OCI-LY7 (cell line): Measurements from ENCODE around the gene KCNT1. TPM values are rescaled to one million over a fixed set of nuclear protein-coding genes. Genes with fewer than 3 reads are reported as not detected.

Experiments
- BruUV-seq: library from RNA; stranded (reverse); fragments of 400-500 nt; replicated peaks from 2 replicates; lab custom pipeline; 2021; lab: Mats Ljungman, UMichigan
- CTCF ChIA-PET: fragments of 300-600 bp; sonication (Branson Sonifier 250); formaldehyde crosslinking; loops from one replicate; lab custom pipeline; 2022; ENCODE audit warnings: antibody characterized with exemption; ENCODE audit not compliant: unreplicated experiment; lab: Charles Lee
- POLR2A ChIA-PET: fragments of 300-600 bp; sonication (Branson Sonifier 250); formaldehyde crosslinking; loops from one replicate; lab custom pipeline; 2022; ENCODE audit warnings: antibody characterized with exemption; lab: Charles Lee
- DNase-seq: peaks from one replicate; pipeline ENCODE4 v3.0.0-alpha.2; 2015; ENCODE audit warnings: low spot score
- H2AFZ ChIP-seq: fragments of 200-600 bp; sonication (generic), shearing (Covaris generic); 2 replicates; pipeline ENCODE4 v1.6.1; 2014; ENCODE audit warnings: mild to moderate bottlenecking, antibody characterized with exemption, low read length, moderate library complexity
- H3K27ac ChIP-seq: fragments of 200-600 bp; sonication (generic); 2 replicates; pipeline ENCODE4 v1.5.1; 2014; ENCODE audit warnings: mixed run types, low read depth, mild to moderate bottlenecking, moderate library complexity, low read length, inconsistent platforms; ENCODE audit not compliant: poor library complexity, severe bottlenecking
- H3K36me3 ChIP-seq: fragments of 200-600 bp; sonication (generic); 2 replicates; pipeline ENCODE4 v1.6.1; 2014; ENCODE audit warnings: mild to moderate bottlenecking, antibody characterized with exemption, low read length, moderate library complexity, mixed read lengths; ENCODE audit not compliant: insufficient read depth
- H3K4me1 ChIP-seq: fragments of 200-600 bp; sonication (generic); 2 replicates; pipeline ENCODE4 v1.5.1; 2014; ENCODE audit warnings: mild to moderate bottlenecking, low read length; ENCODE audit not compliant: insufficient read depth, poor library complexity, severe bottlenecking
- H3K4me2 ChIP-seq: fragments of 200-600 bp; sonication (generic); 2 replicates; pipeline ENCODE4 v1.6.1; 2014; ENCODE audit warnings: mild to moderate bottlenecking, low read length
- H3K4me3 ChIP-seq: fragments of 200-600 bp; sonication (generic); 2 replicates; pipeline ENCODE4 v1.5.1; 2014; ENCODE audit warnings: mild to moderate bottlenecking, low read depth, low read length; ENCODE audit not compliant: poor library complexity, severe bottlenecking
- H3K79me2 ChIP-seq: fragments of 200-600 bp; sonication (generic); 2 replicates; pipeline ENCODE4 v1.6.1; 2016; ENCODE audit warnings: low read depth, mild to moderate bottlenecking, low read length, moderate library complexity, mixed read lengths; ENCODE audit not compliant: insufficient read depth
- H3K9me2 ChIP-seq: fragments of 200-600 bp; sonication (generic); 2 replicates; pipeline ENCODE4 v1.6.1; 2016; ENCODE audit warnings: mild to moderate bottlenecking, low read length, mixed read lengths; ENCODE audit not compliant: insufficient read depth
- H3K9me3 ChIP-seq: fragments of 200-600 bp; sonication (generic); 2 replicates; pipeline ENCODE4 v1.6.1; 2014; ENCODE audit warnings: mild to moderate bottlenecking, mixed run types, low read length, mixed read lengths
- H4K20me1 ChIP-seq: fragments of 200-600 bp; sonication (generic); 2 replicates; pipeline ENCODE4 v1.6.1; 2014; ENCODE audit warnings: mild to moderate bottlenecking, antibody characterized with exemption, low read length, moderate library complexity, mixed read lengths; ENCODE audit not compliant: insufficient read depth
- EZH2phosphoT487 ChIP-seq: fragments of 200-600 bp; sonication (generic); IDR thresholded peaks from 2 replicates; pipeline ENCODE4 v1.6.1; 2018; ENCODE audit warnings: low read depth, borderline replicate concordance, mild to moderate bottlenecking, mixed run types, antibody characterized with exemption, low read length, moderate library complexity, mixed read lengths
- intact Hi-C: fragments of 100-400 bp; cut with micrococcal nuclease; formaldehyde crosslinking; loops from one replicate; pipeline ENCODE4 v1.10.0; 2022; ENCODE audit not compliant: unreplicated experiment
- total RNA-seq, 2 experiments: library from RNA; depleted of rRNA in 1 of 2; stranded (reverse); fragments of >200 nt in 1 of 2; shearing (Covaris generic) in 1 of 2; gene quantifications; 2 replicates each; pipeline ENCODE4 v1.2.3, GENCODE V29; 2014 to 2022
- TF ChIP-seq, protein P1 (sequence below): fragments of 200-600 bp; sonication (generic); conservative IDR thresholded peaks from 2 replicates; pipeline ENCODE4 v1.5.1; 2014; ENCODE audit warnings: mild to moderate bottlenecking, antibody characterized with exemption, low read length, moderate library complexity, mixed read lengths

The KCNT1 gene
- total RNA-seq, 2 experiments from 2014 or later = not detected

DNA sequence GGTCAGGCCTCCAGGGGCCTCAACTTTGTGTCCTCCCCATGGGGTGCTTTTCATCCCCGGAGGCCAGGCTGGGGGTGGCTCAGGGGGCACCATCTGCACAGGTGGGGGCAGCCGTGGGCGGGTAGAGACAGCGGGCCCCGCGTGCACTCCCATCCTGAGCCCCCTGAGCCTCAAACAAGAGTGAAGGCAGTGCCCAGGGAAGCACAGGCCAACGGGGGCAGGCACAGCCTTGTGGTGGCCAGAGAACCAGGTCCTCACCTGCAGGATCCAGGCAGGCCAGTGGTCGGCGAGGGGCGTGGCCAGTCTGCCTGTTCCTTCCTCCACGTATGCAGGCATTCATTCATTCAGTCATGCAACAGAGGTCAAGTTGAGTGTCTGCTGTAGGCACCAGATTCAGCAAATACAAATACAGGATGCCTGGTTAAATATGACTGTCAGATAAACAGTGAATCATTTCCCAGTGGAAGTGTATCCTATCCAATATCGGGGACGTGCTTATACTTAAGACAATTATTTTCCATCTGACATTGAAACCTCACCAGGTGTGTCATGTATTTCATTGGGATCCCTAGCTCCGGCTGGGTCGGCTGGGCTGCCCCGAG lies 22.3 kb downstream of the KCNT1 start:
- Histone ChIP-seq H3K9me3 (no peaks in the 10 kb centered on the region), H3K4me2 (no peak overlapping the region), H2AFZ (no peak overlapping the region), H3K4me3 (no peak overlapping the region), H4K20me1 (no peaks in the 10 kb centered on the region), H3K27ac (no peak overlapping the region), H3K36me3 (no peaks in the 10 kb centered on the region), H3K79me2 (no peaks in the 10 kb centered on the region), H3K9me2 (no peaks in the 10 kb centered on the region), H3K4me1 (no peaks in the 10 kb centered on the region)
- intact Hi-C loops = no loop called here
- DNase-seq = no peak
- BruUV-seq = no TSS peak
- POLR2A ChIA-PET = no interaction called here
- CTCF ChIA-PET = no interaction called here
- TF ChIP-seq, protein P1, sequence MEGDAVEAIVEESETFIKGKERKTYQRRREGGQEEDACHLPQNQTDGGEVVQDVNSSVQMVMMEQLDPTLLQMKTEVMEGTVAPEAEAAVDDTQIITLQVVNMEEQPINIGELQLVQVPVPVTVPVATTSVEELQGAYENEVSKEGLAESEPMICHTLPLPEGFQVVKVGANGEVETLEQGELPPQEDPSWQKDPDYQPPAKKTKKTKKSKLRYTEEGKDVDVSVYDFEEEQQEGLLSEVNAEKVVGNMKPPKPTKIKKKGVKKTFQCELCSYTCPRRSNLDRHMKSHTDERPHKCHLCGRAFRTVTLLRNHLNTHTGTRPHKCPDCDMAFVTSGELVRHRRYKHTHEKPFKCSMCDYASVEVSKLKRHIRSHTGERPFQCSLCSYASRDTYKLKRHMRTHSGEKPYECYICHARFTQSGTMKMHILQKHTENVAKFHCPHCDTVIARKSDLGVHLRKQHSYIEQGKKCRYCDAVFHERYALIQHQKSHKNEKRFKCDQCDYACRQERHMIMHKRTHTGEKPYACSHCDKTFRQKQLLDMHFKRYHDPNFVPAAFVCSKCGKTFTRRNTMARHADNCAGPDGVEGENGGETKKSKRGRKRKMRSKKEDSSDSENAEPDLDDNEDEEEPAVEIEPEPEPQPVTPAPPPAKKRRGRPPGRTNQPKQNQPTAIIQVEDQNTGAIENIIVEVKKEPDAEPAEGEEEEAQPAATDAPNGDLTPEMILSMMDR = no peak
- TF ChIP-seq EZH2phosphoT487 = no peak

DNA sequence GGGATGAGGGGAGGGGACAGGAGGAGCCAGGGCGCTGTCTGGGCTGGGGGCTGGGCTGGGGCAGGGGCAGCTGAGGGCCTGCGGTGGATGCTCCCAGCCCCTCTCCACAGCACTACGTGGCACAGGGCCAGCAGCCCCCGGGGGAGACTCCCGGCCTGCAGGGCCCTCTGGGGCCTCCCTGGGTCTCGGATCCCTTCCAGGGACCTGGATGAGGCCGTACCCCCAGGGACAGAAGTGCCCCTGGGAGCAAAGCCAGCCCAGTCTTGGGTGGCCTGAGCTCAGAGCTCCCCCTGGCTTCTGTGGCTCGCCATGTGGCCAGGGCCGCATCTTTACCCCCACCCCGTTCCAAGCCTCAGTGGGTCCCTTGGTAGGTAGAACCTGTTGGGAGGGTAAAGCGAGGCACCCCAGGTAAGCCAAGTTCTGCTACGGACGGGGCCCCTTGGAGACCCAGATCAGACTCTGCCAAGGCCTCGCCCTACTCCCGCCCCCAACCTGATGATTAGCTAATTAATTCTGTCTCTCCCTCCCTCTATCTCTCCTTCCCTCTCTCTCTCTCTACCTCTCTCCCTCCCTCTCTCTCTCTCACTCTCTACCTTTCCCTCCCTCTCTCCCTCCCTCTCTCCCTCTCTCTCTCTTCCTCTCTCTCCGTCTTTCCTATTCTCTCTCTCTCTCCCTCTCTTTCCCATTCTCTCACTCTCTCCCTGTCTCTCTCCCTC lies 24.3 kb downstream of the KCNT1 start:
- POLR2A ChIA-PET = no interaction called here
- Histone ChIP-seq H3K4me1 (no peaks in the 10 kb centered on the region), H4K20me1 (no peaks in the 10 kb centered on the region), H2AFZ (no peak overlapping the region), H3K4me2 (no peak overlapping the region), H3K9me3 (no peaks in the 10 kb centered on the region), H3K9me2 (no peaks in the 10 kb centered on the region), H3K79me2 (no peaks in the 10 kb centered on the region), H3K36me3 (no peaks in the 10 kb centered on the region), H3K4me3 (no peak overlapping the region), H3K27ac (no peak overlapping the region)
- intact Hi-C loops = no loop called here
- no peak for DNase-seq
- TF ChIP-seq EZH2phosphoT487 = no peak
- TF ChIP-seq, protein P1 = peak; percentile 30; the same call in 1 of the 2 replicates
- no TSS peak for BruUV-seq
- CTCF ChIA-PET = no interaction called here
